ENCODE measurements around the gene RMND5B. TPM values are rescaled to one million over a fixed set of nuclear protein-coding genes. Genes with fewer than 3 reads are reported as not detected.

Gene RMND5B
- total RNA-seq, 2 donors from 2014 or later: 36.0 to 36.9 TPM

DNA sequence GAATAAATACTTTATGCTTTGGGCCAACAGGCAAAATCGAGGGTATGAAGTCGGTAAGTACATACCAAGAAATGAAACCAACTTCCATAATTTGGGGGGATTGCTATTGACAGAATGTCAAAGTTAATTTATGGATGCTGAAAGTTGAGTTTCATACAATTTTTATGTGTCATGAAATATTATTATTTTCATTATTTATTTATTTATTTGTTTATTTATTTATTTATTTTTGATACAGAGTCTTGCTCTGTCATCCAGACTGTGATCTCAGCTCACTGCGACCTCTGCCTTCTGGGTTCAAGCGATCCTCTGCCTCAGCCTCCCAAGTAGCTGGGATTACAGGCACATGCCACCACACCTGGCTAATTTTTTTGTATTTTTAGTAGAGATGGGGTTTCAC, 60.8 kb downstream of the RMND5B start:
- Histone ChIP-seq H3K27ac (ENCODE audit: low read depth, low read length) (no peak overlapping the region), H3K36me3 (ENCODE audit: control insufficient read depth, insufficient read depth, low read length) (no peaks in the 10 kb centered on the region), H3K4me1 (ENCODE audit: control insufficient read depth, insufficient read depth, low read length) (no peaks in the 10 kb centered on the region), H3K27me3 (ENCODE audit: control insufficient read depth, insufficient read depth, low read length, poor library complexity, severe bottlenecking) (no peaks in the 10 kb centered on the region), H3K4me3 (ENCODE audit: low read length) (no peak overlapping the region), H3K9ac (ENCODE audit: extremely low read depth, low read length, poor library complexity, severe bottlenecking) (no peak overlapping the region), H3K9me3 (ENCODE audit: control insufficient read depth, low read length) (peaks cover 16% of the 10 kb centered on the region)
- TF ChIP-seq, protein P1, sequence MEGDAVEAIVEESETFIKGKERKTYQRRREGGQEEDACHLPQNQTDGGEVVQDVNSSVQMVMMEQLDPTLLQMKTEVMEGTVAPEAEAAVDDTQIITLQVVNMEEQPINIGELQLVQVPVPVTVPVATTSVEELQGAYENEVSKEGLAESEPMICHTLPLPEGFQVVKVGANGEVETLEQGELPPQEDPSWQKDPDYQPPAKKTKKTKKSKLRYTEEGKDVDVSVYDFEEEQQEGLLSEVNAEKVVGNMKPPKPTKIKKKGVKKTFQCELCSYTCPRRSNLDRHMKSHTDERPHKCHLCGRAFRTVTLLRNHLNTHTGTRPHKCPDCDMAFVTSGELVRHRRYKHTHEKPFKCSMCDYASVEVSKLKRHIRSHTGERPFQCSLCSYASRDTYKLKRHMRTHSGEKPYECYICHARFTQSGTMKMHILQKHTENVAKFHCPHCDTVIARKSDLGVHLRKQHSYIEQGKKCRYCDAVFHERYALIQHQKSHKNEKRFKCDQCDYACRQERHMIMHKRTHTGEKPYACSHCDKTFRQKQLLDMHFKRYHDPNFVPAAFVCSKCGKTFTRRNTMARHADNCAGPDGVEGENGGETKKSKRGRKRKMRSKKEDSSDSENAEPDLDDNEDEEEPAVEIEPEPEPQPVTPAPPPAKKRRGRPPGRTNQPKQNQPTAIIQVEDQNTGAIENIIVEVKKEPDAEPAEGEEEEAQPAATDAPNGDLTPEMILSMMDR (conservative IDR thresholded peaks at IDR 0.05): no peak
- peaks cover 4% of the 10 kb centered on the region for H3K4me1 Mint-ChIP-seq
- peaks cover 2% of the 10 kb centered on the region for H3K36me3 Mint-ChIP-seq (ENCODE audit: low read depth)
- DNase-seq: no peak
- 78 to 80% methylated on average over 1 to 4 of the region's 4 CpGs for WGBS, 2 experiments (ENCODE audit: insufficient coverage in 1 of 2, insufficient read length in 1 of 2)
- H3K4me3 Mint-ChIP-seq: no peak overlapping the region
- H3K27ac Mint-ChIP-seq: no peak overlapping the region
- peaks cover 7% of the 10 kb centered on the region for H3K27me3 Mint-ChIP-seq (ENCODE audit: insufficient read depth)
- peaks cover 19% of the 10 kb centered on the region for H3K9me3 Mint-ChIP-seq

DNA sequence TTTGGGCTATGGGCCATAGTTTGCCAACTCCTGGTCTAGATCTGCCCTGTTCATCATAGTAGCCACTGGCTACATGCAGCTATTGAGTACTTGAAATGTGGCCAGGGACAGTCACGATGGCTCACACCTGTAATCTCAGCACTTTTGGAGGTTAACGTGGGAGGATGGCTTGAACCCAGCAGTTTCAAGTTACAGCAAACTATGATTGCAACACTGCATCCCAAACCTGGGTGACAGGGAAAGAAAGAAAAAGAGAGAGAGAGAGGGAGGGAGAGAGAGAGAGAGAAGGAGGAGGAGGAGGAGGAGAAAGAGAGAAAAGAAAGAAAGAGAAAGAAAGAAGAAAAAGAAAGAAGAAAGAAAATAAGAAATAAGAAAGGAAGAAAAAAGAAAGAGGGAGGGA, 61.4 kb downstream of the RMND5B start:
- Mint-ChIP-seq H3K36me3 (ENCODE audit: low read depth) (peaks cover 2% of the 10 kb centered on the region), H3K9me3 (peaks cover 19% of the 10 kb centered on the region), H3K4me1 (peaks cover 4% of the 10 kb centered on the region), H3K4me3 (no peak overlapping the region), H3K27ac (no peak overlapping the region), H3K27me3 (ENCODE audit: insufficient read depth) (peaks cover 7% of the 10 kb centered on the region)
- Histone ChIP-seq H3K9me3 (ENCODE audit: control insufficient read depth, low read length) (peaks cover 16% of the 10 kb centered on the region), H3K36me3 (ENCODE audit: control insufficient read depth, insufficient read depth, low read length) (no peaks in the 10 kb centered on the region), H3K4me1 (ENCODE audit: control insufficient read depth, insufficient read depth, low read length) (no peaks in the 10 kb centered on the region), H3K9ac (ENCODE audit: extremely low read depth, low read length, poor library complexity, severe bottlenecking) (no peak overlapping the region), H3K27me3 (ENCODE audit: control insufficient read depth, insufficient read depth, low read length, poor library complexity, severe bottlenecking) (no peaks in the 10 kb centered on the region), H3K27ac (ENCODE audit: low read depth, low read length) (no peak overlapping the region), H3K4me3 (ENCODE audit: low read length) (no peak overlapping the region)
- TF ChIP-seq, protein P1 (conservative IDR thresholded peaks at IDR 0.05): no peak
- 84 to 91% methylated on average over 2 of the region's 2 CpGs for WGBS, 2 experiments (ENCODE audit: insufficient coverage in 1 of 2, insufficient read length in 1 of 2)
- DNase-seq: no peak

DNA sequence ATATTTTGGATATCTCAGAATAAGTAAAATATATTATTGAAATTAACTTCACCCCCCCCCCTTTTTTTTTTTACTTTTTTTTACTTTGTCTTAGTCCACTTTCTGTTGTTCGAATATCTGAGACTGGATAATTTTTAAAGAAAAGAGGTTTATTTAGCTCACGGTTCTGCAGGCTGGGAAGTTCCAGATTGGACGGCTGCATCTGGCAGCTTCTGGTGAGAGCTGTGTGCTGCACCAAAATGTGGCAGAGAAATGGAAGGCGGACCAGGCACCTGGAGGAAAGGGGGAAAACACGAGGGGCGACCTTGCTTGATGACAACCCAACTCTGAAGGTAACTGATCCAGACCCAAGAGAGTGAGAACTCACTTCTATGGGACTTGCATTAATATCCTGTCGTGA, 62.0 kb downstream of the RMND5B start:
- TF ChIP-seq, protein P1 (conservative IDR thresholded peaks at IDR 0.05): no peak
- WGBS, 2 experiments (ENCODE audit: insufficient coverage in 1 of 2, insufficient read length in 1 of 2): 93 to 98% methylated on average over 5 to 7 of the region's 7 CpGs
- Histone ChIP-seq H3K4me1 (ENCODE audit: control insufficient read depth, insufficient read depth, low read length) (no peaks in the 10 kb centered on the region), H3K27ac (ENCODE audit: low read depth, low read length) (no peak overlapping the region), H3K9me3 (ENCODE audit: control insufficient read depth, low read length) (peaks cover 16% of the 10 kb centered on the region), H3K4me3 (ENCODE audit: low read length) (no peak overlapping the region), H3K36me3 (ENCODE audit: control insufficient read depth, insufficient read depth, low read length) (no peaks in the 10 kb centered on the region), H3K27me3 (ENCODE audit: control insufficient read depth, insufficient read depth, low read length, poor library complexity, severe bottlenecking) (no peaks in the 10 kb centered on the region), H3K9ac (ENCODE audit: extremely low read depth, low read length, poor library complexity, severe bottlenecking) (no peak overlapping the region)
- Mint-ChIP-seq H3K4me1 (peaks cover 4% of the 10 kb centered on the region), H3K27ac (no peak overlapping the region), H3K27me3 (ENCODE audit: insufficient read depth) (peaks cover 7% of the 10 kb centered on the region), H3K36me3 (ENCODE audit: low read depth) (peaks cover 2% of the 10 kb centered on the region), H3K4me3 (no peak overlapping the region), H3K9me3 (peaks cover 20% of the 10 kb centered on the region)
- no peak for DNase-seq

Data from endodermal cell (in vitro differentiated cells).